NCI-H2029 treated with DMSO at 0.1 percent for 48 hours (cell line): Measurements from ENCODE around the gene FBXL7.

Experiments used
- DNase-seq: peaks from one replicate; lab custom pipeline; 2025; lab: John Stamatoyannopoulos, UW

The FBXL7 gene

DNA sequence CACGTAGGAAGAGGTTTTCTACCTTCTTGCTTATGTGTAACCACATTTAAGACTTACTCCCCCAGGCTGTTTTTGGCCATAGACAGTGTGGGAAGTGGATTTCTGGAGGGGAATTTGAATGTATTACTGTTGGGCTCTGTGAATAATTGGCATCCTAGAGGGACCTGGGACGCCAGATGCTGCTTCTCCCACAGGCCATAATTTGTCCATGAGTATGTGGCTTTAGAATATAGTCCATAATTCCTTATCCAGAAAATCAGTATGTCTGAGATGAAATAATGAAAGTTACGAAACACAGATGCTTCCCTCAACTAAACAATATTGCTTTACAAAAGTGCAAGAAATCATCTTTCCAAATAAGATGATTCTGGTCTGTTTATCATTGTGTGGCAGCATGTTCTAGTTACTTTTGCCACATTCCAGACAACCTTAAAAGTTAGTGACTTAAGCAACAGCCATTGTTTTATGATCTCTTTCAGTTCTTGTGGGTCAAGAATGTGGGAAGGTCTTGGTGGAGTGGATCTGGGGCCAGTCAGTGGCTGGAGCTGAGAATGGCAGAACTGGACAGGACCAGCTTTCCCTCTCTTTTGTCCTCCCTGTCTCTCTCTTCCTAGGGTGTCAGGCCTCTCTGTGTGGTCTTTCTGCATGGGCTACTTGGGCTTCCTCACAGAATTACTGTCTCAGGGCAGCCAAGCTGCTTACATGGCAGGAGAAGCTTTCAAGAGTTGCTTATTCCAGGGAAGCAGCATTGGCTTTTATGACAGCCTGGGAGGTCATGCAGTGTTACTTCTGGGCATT, 79.4 kb downstream of the FBXL7 start:
- DNase-seq, result no peak

DNA sequence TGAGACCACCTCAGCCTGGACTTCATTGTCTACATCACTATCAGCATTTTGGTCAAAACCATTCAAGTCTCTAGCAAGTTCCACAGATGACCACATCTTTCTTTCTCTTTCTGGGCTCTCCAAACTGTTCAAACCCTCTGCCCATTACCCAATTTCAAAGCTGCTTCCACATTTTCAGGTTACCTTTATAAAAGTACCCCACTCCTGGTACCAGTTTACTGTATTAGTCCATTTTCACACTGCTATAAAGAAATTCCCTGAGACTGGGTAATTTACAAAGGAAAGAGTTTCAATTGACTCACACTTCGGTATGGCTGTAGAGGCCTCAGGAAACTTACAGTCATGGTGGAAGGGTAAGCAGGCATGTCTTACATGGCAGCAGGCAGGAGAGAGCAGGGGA, 84.5 kb downstream of the FBXL7 start:
- no peak for DNase-seq

DNA sequence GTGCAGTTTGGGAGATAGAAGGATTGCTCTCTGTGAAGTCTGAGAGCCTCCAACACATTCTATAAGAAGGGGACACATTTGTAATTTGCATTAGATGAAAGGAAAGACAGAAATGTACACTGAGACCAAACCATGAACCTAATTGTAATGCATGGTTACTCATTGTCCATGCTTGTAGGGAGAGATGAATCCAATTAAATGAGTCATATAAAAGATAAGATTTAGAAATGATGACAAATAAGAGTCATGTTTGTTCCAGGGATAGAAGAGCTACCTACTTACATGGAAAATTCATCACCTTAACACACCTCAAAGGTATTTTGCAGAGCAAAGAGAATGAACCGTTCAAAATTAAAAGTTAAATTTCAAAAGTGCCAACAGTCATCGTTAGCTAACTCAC, 85.1 kb downstream of the FBXL7 start:
- DNase-seq, result no peak

DNA sequence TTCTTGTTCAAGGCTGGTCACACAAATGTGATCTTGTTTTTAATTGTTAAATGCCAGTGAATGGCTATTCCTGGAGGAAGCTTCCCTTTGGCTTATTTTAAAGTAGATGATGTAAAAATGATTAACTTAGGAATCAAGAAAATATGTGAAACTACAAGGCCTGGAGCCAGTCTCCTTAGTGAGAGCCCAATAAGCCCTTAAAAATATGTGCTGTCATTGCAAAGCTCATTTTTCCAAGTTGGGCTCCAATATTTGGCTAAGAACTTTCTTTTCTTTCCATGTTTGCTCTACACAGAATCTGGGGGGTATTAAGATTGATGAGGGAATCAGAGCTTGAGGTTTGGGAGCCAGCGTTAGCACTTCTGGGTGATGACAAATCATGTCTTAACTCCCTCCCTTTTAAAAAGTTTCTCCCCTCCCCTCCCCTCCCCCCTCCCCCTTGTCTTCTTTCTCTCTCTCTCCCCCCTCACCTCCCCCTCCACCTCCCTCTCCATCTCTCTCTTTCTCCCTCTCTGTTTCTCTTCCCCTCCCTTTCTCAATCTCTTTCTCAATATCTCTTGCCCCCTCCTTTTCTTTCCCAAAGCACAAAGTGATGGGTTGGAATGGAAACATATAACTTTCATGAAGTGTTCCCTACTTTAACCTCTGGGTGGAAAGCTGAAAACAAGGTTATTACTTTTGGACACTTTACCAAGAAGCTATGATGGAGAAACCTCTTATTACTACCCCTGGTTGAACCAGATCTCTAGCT, 86.0 kb downstream of the FBXL7 start:
- DNase-seq, result no peak

DNA sequence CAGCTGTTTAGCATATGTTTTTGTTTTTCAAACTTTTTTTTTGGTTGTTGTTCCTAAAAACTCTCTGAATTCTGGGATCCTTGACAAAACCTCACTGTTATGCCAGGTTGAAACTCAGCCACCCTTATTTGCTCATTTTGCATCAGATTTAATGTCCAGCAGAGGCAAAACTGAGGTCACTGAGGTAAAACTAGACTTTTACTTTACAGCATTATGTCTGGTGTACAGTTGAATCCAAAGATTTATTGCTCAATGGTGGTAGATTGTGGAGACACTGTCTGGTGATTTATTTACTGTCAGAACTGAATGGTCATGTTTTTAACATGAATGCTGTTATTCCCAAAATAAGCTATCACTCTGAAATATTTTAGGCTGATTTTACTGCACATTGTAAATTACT, 87.9 kb downstream of the FBXL7 start:
- no peak for DNase-seq

DNA sequence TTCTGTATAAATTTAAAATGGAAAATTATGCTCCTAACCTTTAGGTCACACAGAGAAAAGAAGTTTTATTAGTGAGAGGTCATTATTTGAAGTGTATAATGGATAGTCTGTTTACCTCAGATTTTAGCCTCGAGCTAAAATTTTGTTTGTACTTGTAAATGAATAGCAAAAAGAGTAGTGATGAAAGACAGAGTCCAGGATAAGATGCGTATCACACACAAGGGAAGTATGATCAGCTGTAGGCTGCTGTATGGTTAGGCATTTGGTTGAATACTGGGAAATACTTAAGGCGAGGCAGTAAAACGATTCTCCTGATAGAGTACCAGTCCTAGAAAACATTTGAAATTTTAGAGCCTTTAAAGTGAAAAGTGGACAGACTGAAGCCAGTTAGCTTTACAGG, 92.7 kb downstream of the FBXL7 start:
- no peak for DNase-seq

DNA sequence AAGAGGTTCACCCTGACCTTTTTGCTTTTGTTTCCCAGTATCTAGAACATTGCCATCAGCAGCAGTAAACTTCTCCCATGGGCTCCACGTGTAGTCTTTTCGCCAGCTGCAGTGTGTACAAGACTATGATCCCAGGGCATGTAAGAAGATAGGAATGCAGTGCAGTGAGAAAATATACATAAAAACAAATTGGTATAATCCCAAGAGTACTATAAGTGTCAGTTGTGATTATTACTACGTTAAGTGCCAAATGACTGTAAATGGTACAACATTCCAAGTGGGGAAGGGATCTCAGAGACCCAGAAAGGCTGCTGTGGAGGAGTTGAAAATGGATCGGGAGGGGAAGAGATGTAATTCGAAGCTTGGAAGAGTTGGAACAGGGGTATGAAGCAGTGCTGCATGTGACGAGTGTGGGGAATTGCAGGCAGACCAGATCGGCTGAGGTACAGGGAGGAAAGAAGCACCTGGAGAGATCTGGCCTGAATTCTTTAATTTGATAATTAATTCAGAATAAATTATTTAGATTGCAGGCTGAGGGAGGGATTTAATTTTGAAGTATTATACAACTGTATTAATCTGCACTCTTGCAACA, 95.1 kb downstream of the FBXL7 start:
- DNase-seq, result no peak

DNA sequence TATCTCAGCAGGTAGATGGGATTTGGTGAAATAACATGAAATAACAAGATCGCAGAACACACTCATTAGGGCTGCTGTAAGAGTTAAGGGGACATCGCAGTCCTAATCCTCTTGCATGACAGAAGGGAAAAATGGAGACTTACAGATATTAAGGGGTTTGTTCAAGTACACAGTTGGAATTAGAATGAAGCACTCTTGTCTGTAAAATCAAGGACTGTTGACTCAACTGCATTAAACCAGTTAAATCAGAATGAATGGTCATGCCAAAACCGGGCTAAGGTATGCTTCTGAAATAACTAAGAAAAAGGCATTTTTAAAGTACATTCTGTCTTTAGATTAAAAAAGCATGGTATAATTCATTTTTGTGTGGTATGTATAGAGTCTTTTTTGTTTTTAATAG, 95.9 kb downstream of the FBXL7 start:
- no peak for DNase-seq

DNA sequence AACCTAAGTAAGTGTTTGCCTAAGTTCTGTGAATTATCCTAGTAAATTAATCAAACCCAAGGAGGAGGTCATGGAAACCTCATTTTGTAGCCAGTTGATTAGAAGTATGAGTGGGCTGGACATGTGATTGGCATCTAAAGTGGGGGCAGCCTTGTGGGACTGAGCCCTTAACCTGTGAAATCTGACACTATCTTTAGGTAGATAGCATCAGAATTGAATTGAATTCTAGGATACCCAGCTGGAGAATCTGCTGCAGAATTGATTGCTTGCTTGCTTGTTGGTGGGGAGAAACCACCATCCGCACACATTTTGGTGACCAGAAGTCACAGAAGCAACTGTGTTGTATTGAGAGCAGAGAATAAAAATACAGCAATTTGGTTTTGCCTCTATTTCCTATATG, 97.0 kb downstream of the FBXL7 start:
- no peak for DNase-seq

DNA sequence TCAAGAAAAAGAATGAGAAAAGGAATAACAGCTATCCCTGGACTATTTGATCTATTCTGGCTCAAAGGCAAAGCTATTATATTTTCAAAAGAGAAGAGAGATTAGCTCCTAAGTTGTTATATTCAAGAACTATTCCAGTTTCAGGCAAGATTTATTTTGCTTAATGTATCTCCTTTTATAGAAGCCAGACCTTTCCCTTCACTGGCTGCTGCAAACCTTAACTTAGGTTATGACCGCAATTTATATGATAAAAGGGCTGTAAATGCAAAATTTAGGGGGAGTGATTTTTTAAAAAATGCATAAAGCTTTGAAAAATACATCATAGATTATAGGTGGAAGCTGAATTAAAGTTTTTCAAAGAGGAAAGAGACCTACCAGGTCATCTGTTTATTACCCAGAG, 97.8 kb downstream of the FBXL7 start:
- DNase-seq, result no peak

DNA sequence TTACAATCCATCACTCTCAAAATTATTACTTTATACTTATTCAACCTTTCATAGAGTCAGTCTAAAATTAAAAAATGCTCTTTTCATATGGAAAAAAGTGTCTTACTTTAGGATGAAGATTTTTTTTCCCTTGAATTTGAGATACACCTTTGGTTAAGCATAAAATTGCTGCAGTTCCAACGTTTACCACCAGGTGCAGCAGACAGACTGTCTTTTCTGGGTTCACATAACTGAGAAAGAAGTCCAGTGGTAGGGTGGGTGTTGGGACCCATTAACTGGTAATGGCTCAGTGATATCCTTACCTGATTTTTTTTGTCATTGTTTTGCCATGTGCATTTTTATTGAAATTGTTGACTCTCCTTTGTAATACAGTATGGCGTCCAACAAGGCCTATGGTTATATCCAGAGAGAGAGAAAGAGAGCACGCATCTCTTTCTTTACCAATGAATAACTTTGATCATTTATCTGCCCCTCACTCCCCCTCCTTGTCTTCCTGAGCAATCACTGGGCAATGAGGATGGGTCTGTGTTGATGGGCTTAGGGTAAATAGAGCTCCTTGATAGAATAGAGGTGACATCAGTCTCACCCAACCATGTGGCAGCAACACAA, 98.4 kb downstream of the FBXL7 start:
- no peak for DNase-seq

DNA sequence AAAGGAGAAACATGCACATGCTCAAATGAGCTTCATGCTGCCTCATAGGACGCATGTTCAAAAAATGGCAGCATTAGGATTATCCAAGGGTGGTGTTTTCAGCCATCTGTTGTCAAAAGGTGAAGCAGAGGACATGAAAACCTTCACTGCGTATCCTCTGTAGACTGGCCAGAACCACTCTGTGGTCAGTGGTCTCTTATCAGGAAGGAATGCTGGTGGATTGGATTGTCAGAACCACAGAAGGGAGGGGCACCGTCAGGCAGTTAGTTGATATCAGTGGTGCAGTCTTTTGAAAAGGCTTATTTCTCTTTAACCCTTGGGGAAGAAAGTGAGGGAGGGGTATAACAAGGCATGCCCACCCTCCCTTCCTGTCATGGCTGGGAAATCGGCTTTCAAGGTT, 100.1 kb downstream of the FBXL7 start:
- DNase-seq, result no peak

DNA sequence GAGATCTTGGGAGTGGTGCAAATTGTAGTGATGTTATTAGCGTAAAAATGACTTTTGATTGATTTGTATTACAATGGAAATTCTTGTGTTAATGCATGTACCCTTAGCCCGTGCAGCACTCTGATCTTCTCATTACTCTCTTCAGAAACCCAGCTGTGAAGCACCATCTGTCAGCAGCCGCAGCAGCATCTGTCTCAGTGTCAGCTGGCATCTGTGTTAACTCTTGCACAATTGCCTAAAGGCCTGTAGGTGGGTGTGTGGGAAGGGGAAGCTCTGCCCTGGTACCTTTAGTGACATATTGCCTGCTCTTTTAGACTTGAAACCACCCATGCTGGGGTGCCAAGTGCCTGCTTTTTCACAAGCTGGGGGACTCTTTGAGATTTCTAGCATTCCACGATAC, 101.3 kb downstream of the FBXL7 start:
- no peak for DNase-seq

DNA sequence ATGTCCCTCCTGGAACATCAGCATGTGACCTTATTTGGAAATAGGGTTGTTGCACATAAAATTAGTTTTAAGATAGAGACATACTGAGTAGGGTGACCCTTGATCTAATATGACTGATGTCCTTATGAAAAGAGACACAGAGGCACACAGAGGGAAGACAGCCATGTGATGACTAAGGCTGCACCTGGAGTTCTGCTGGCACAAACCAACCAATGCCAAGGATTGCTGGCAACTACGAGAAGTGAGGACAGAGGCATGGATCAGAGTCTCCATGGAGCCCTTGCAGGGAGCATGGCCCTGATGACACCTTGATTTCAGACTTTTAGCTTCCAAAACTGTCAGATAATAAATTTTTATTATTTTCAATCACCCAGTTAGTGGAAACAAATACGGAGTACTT, 101.9 kb downstream of the FBXL7 start:
- no peak for DNase-seq

DNA sequence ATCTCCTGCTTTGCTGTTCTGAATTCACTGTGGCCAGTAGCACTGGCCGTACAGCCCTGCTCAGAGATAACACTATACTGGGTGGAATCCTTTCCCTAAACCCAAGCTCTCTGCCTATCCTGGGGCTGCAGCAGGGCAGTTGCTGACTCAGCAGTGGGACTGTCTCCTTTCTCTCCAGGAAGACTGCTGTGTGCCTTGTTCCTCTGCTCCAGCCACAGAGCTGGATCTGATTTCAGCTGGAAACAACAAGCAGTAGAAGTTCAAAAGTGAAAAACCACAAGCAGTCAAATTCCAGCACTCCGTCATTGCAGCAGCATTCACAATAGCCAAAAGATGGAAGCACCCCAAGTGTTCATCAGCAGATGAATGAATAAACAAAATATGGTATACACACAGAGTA, 105.0 kb downstream of the FBXL7 start:
- no peak for DNase-seq

DNA sequence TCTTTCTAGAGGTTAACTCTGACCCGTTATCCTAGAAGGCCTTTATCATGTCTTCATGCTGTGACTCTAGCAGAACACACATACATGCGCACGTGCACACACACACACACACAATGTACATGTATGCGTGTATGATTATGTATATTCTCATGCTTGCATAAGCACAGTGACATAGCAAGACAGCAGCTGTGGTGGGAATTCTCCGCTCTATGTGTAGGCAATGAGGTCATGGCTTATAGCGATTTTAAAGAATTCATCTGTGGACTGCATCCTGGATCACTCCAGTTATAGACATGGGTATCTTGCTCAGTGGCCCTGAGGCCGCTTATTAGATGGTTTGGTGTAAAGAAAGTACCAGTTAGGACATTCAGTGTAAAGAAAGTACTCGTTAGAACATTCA, 106.2 kb downstream of the FBXL7 start:
- no peak for DNase-seq

DNA sequence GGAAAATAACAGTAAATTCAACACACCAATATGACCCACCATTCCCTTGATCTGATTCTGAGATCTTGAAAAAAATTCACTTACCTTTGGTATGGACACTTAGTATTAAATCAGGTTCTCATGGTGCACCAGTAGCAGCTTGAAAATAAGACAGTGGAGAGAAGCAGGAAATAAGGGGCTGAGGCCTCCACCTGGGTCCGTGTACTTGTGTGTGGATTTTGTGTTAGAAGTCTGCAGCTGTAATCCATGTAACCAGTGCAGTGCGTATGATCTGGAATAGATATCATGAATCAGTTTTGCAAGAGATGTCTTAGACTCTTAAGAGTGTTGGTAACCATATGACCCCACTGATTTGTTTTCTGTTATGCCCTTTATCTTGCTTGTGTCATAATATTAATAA, 107.1 kb downstream of the FBXL7 start:
- no peak for DNase-seq

DNA sequence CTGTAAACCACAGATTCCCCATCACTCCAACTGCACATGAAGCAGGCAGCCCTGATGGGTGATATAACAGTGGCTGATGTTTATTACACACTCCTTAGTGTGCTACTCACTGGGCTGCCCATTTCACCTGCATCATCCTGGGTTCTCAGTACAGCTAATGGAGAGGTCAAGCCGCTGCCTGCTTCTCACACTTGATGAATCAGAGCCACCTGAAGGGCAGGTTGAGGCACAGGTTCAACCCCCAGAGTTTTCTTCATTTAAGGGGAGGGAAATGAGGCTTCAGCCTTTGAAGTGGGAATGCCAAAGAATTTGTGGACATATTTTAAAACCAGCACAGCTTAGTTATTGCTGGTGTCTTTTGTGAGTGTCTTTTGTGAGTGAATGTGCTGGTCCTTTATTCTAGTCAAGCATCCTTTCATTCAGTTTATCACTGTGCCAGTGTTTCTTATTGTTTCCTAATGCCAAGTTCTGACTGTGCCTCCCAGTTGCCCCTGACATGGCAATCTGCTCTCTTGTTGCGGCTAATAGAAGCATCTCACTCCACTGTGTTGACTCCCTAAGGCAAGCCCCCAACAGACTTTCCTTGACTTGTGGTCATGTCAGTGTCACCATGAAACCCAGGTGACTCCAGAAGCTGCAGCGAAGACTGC, 109.2 kb downstream of the FBXL7 start:
- no peak for DNase-seq

DNA sequence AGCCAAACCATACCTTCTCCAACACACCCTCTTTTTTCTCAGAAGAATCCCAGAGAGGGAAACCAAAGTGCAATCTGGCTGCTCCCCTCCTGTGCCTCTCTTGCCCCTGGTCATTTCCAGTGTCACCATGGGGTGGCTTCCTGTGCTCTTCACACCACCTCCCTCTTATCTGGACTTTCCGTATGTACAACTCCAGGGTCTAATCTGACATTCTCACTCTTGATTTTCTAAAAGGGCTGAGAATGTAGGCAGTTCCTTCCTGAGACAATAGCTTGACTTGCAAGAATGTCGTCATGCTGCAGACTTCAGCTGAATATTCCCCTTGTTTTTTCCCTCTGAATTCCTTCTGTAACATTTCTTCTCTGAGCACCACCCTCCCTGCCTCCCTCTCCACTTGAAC, 110.2 kb downstream of the FBXL7 start:
- no peak for DNase-seq

DNA sequence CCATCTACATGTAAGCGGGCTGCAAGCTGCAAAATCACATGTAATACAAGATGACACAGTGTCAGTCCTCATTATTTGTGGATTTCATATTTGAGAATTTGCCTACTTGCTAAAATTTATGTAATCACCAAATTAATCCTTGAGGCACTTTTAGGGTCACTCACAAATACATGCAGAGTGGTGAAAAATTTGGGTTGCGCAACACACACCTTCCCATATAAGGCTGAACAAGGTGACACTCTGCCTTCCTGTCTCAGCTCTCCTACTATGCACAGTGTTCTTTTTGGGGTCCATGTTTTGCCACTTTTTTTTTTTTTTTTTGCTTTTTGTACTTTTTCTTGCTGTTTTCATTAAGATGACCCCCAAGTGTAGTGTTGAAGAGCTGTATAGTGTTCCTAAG, 111.0 kb downstream of the FBXL7 start:
- DNase-seq, result no peak

DNA sequence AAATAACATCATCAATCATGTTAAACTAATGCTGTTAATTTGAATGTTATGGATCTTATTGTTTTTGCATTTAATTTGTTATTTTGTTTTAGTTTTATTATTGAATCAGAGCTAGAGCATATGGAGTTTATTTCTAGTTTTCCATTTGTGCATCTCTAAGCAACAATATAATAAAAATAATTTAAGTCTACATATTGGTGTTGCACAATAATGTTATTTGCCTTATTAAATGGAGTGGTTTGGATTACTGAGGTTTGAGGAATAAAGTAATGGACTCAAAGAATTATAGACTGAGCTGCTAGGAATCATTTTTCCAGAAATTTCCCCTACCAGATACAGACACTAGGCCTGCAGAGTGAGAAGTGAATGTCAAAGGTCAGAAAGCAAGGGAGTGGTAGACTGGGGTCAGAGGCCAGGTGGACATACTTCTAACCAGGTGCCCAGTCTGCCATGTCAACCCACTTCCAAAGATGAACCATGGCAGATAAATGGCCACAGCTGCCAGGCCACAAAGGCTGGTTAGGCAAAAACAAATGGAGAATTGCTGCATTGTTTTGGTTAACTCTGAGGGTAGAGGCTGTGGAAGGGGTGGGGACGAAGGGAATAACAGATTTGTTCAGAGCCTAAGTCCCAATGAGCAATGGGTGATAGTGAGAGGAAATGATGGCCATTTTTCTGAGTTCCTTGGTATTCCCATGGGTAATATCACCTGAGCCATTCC, 113.1 kb downstream of the FBXL7 start:
- DNase-seq, result no peak

DNA sequence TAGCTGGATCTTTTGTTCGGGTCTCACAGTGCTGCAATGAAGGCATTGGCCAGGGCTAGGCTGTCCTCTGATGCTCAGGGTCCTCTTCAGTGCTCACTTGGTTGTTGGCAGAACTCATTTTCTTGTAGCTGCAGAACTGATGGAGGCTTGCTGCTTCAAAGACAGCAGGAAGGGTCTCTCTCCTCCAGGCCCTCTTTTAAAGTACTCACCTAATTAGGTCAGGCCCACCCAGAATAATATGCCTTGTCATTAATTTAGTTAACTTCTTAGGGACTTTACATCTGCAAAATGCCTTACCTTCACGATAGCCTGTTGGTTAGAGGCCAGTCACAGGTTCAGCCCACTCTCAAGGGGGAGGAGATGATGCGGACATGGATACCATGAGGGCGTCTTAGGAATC, 114.7 kb downstream of the FBXL7 start:
- DNase-seq, result no peak
